NCI-H1417 treated with DMSO at 0.1 percent for 48 hours (cell line): ENCODE measurements around the gene FABP3.
"Not testable (repeated sequence)": the region's sequence is repeated elsewhere in the genome, so short reads cannot be mapped to it uniquely, and the experiment has no call there.

Source experiments
- DNase-seq: peaks from one replicate; lab custom pipeline; 2025; lab: John Stamatoyannopoulos, UW

Gene FABP3

GRCh38 chr1:31398246-31398645, 25.4 kb upstream of the FABP3 start:
- DNase-seq: no peak

- DNase-seq: no peak
Measured at GRCh38 chr1:31397360-31398095, 24.7 kb upstream of the FABP3 start.

GRCh38 chr1:31396633-31397351, 23.9 kb upstream of the FABP3 start:
- no peak for DNase-seq

GRCh38 chr1:31394584-31395193, 21.8 kb upstream of the FABP3 start:
- DNase-seq: peak; percentile 39

GRCh38 chr1:31393463-31393862, 20.6 kb upstream of the FABP3 start:
- DNase-seq: no peak

- DNase-seq: no peak
Measured at GRCh38 chr1:31390071-31390470, 17.2 kb upstream of the FABP3 start.

- DNase-seq: no peak
Measured at GRCh38 chr1:31389616-31390015, 16.7 kb upstream of the FABP3 start.

- DNase-seq: no peak
Measured at GRCh38 chr1:31387612-31388011, 14.7 kb upstream of the FABP3 start.

GRCh38 chr1:31386576-31387243, 13.8 kb upstream of the FABP3 start:
- not testable (repeated sequence) for DNase-seq

- no peak for DNase-seq
Measured at GRCh38 chr1:31383967-31384366, 11.1 kb upstream of the FABP3 start.

- DNase-seq: no peak
Measured at GRCh38 chr1:31382379-31382989, 9.6 kb upstream of the FABP3 start.

GRCh38 chr1:31381394-31382294, 8.8 kb upstream of the FABP3 start:
- no peak for DNase-seq

- DNase-seq: no peak
Measured at GRCh38 chr1:31380181-31380580, 7.3 kb upstream of the FABP3 start.

GRCh38 chr1:31378001-31378400, 5.1 kb upstream of the FABP3 start:
- no peak for DNase-seq

- no peak for DNase-seq
Measured at GRCh38 chr1:31377364-31377863, 4.5 kb upstream of the FABP3 start.

- no peak for DNase-seq
Measured at GRCh38 chr1:31376375-31377134, 3.7 kb upstream of the FABP3 start.

- DNase-seq: no peak
Measured at GRCh38 chr1:31374511-31375196, 1.8 kb upstream of the FABP3 start.

- no peak for DNase-seq
Measured at GRCh38 chr1:31373897-31374486, 1.1 kb upstream of the FABP3 start.

GRCh38 chr1:31372751-31373055, 173 bp downstream of the FABP3 start:
- DNase-seq: no peak
